ENCODE data around the gene RNASE4. TPM values are rescaled to one million over a fixed set of nuclear protein-coding genes. Genes with fewer than 3 reads are reported as not detected.
"Not testable (repeated sequence)": the region's sequence is repeated elsewhere in the genome, so short reads cannot be mapped to it uniquely, and the experiment has no call there.

The RNASE4 gene
- total and polyA plus RNA-seq, 10 donors = 0.89 to 19.9 (median 9.1) TPM

GRCh38 chr14:20659813-20660395 lies 24.5 kb upstream of the RNASE4 start:
- Histone ChIP-seq H3K27me3 (replicated peaks in 1 of 7) (peaks cover 0 to 89% (median 43%) of the 10 kb centered on the region in 7 donors), H3K9me3 (no peaks in the 10 kb centered on the region), H3K36me3 (no peaks in the 10 kb centered on the region), H3K27ac (no peak overlapping the region), H3K4me3 (no peak overlapping the region), H3K4me1 (peaks cover 0 to 31% (median 16%) of the 10 kb centered on the region in 6 donors)
- intact Hi-C loops (cut with DNase I; ENCODE audit: low total_unique reads) = no loop called here
- WGBS, 5 donors = 44 to 70% (median 57%) methylated on average over 26 of the region's 26 CpGs
- peak; percentile 64 for DNase-seq
- TF ChIP-seq POLR2A (IDR thresholded peaks at IDR 0.05) (no peak), POLR2AphosphoS5 (IDR thresholded peaks at IDR 0.05) (no peak), CTCF (IDR thresholded peaks at IDR 0.05 in 8 of 11, conservative IDR thresholded peaks at IDR 0.05 in 3 of 11) (no peak)

GRCh38 chr14:20661197-20661596 lies 23.2 kb upstream of the RNASE4 start:
- no peak for DNase-seq
- no peaks in the 10 kb centered on the region for H3K36me3 ChIP-seq
- no peak overlapping the region for H3K27ac ChIP-seq
- TF ChIP-seq POLR2A (IDR thresholded peaks at IDR 0.05) (no peak), POLR2AphosphoS5 (IDR thresholded peaks at IDR 0.05) (no peak), CTCF (IDR thresholded peaks at IDR 0.05 in 8 of 11, conservative IDR thresholded peaks at IDR 0.05 in 3 of 11) (no peak)
- no peaks in the 10 kb centered on the region for H3K9me3 ChIP-seq
- 65 to 86% (median 82%) methylated on average over 2 of the region's 2 CpGs for WGBS, 5 donors
- H3K4me3 ChIP-seq = no peak overlapping the region
- peaks cover 0 to 40% (median 16%) of the 10 kb centered on the region in 6 donors for H3K4me1 ChIP-seq
- H3K27me3 ChIP-seq (replicated peaks in 1 of 7) = peaks cover 0 to 81% (median 33%) of the 10 kb centered on the region in 7 donors
- intact Hi-C loops (cut with DNase I; ENCODE audit: low total_unique reads) = no loop called here

- H3K4me3 ChIP-seq = peak overlapping the region; percentile 20 to 71 (median 39)
- peaks cover 0 to 62% (median 16%) of the 10 kb centered on the region in 7 donors for H3K27me3 ChIP-seq (replicated peaks in 1 of 7)
- 2 to 3% (median 3%) methylated on average over 31 of the region's 31 CpGs for WGBS, 5 donors
- peak overlapping the region in 4 of 8 donors; percentile 3 to 51 (median 19) for H3K27ac ChIP-seq
- H3K4me1 ChIP-seq = peaks cover 0 to 48% (median 26%) of the 10 kb centered on the region in 6 donors
- intact Hi-C loops (cut with DNase I; ENCODE audit: low total_unique reads) = no loop called here
- no peaks in the 10 kb centered on the region for H3K9me3 ChIP-seq
- TF ChIP-seq POLR2A (IDR thresholded peaks at IDR 0.05) = no peak
- peak; percentile 53 to 83 (median 77) for TF ChIP-seq CTCF (IDR thresholded peaks at IDR 0.05 in 8 of 11, conservative IDR thresholded peaks at IDR 0.05 in 3 of 11)
- H3K36me3 ChIP-seq = no peaks in the 10 kb centered on the region
- peak; percentile 90 for DNase-seq
These were observed 21.2 kb upstream of the RNASE4 start for GRCh38 chr14:20662968-20663732.

GRCh38 chr14:20666400-20666961 lies 17.9 kb upstream of the RNASE4 start:
- H3K36me3 ChIP-seq; H3K9me3 ChIP-seq; intact Hi-C loops (cut with DNase I; ENCODE audit: low total_unique reads); DNase-seq: not testable (repeated sequence)
- WGBS, 5 donors = 70 to 84% (median 80%) methylated on average over 7 of the region's 7 CpGs
- Histone ChIP-seq H3K4me3 (peak overlapping the region in 2 of 8 donors; percentile 4 to 71), H3K27ac (peak overlapping the region in 3 of 8 donors; percentile 43 to 78 (median 47)), H3K27me3 (replicated peaks in 1 of 7) (peaks cover 0 to 31% (median 4%) of the 10 kb centered on the region in 7 donors), H3K4me1 (peaks cover 0 to 62% (median 34%) of the 10 kb centered on the region in 6 donors)
